ENCODE measurements around the gene NWD2.

Gene NWD2

DNA sequence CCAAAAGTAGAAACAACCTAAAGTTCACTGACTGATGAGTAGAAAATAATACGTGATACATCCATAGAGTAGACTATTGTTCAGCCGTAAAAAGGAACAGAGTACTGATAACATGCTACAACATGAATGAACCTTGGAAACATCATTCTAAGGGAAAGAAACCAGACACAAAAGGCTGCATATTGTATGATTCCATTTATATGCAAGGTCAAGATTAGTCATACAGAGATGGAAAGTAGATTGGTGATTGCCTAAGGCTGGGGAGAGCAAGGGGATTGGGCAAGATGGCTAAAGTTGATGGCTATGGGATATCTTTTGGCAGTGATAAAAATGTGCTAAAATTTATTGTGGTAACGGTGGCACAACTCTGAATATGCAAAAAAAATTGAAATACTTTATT, 232.6 kb downstream of the NWD2 start:
- Histone ChIP-seq H3K9me3 (ENCODE audit: control insufficient read depth, insufficient read depth, low read length) (no peaks in the 10 kb centered on the region), H3K4me1 (ENCODE audit: control insufficient read depth, insufficient read depth, low read length) (no peaks in the 10 kb centered on the region), H3K36me3 (ENCODE audit: control insufficient read depth, insufficient read depth, low read length) (no peaks in the 10 kb centered on the region), H3K27ac (ENCODE audit: low read length) (no peak overlapping the region), H3K27me3 (ENCODE audit: control insufficient read depth, insufficient read depth, low read length) (no peaks in the 10 kb centered on the region), H3K4me3 (ENCODE audit: low read length) (no peak overlapping the region)
- WGBS (ENCODE audit: insufficient coverage, insufficient read length), result no CpG with 5 or more reads among the region's 3 CpGs
- DNase-seq (ENCODE audit: low read depth, low spot score), result no peak

DNA sequence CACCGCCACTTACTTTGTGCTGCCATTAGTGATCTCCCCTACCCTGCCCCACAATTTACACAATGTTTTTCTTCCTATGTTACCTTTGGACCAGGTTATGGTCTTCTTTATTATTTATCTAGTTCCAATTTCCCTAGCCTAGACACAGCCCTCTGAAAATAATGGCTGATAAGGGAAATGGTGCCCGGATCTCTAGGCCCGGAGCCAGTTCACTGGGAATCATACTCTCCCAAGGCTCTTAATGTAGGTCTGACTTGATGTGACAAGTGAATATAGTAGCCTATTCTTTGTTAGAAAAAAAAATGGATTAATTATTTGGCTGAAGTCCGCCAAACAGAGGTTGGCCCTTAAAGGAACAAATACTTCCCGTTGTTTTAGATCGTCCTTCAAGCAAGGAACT, 233.6 kb downstream of the NWD2 start:
- Histone ChIP-seq H3K4me1 (ENCODE audit: control insufficient read depth, insufficient read depth, low read length) (no peaks in the 10 kb centered on the region), H3K9me3 (ENCODE audit: control insufficient read depth, insufficient read depth, low read length) (no peaks in the 10 kb centered on the region), H3K27ac (ENCODE audit: low read length) (no peak overlapping the region), H3K27me3 (ENCODE audit: control insufficient read depth, insufficient read depth, low read length) (no peaks in the 10 kb centered on the region), H3K4me3 (ENCODE audit: low read length) (no peak overlapping the region), H3K36me3 (ENCODE audit: control insufficient read depth, insufficient read depth, low read length) (no peaks in the 10 kb centered on the region)
- DNase-seq (ENCODE audit: low read depth, low spot score), result no peak
- no CpG with 5 or more reads among the region's 6 CpGs for WGBS (ENCODE audit: insufficient coverage, insufficient read length)

DNA sequence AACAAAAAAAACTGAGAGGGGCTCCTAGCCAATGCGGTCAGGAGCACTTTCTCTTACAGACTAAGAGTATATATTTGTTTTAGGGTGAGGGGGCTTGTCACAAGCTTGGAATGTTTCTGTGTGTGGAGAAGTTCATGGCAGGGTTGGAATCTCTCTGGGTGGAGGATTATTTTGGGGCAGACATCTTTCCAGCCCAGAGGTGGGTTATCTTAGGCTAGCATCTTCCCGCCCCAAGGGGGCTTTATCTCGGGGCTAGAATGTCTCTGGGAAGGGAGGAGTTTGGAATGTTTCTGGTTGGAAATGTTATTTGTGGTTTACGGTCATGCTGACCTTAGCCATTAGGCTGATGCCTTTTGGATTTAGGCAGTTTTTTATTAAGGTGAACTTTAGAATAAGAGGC, 236.0 kb downstream of the NWD2 start:
- Histone ChIP-seq H3K36me3 (ENCODE audit: control insufficient read depth, insufficient read depth, low read length) (no peaks in the 10 kb centered on the region), H3K4me3 (ENCODE audit: low read length) (no peak overlapping the region), H3K27me3 (ENCODE audit: control insufficient read depth, insufficient read depth, low read length) (no peaks in the 10 kb centered on the region), H3K9me3 (ENCODE audit: control insufficient read depth, insufficient read depth, low read length) (no peaks in the 10 kb centered on the region), H3K4me1 (ENCODE audit: control insufficient read depth, insufficient read depth, low read length) (no peaks in the 10 kb centered on the region), H3K27ac (ENCODE audit: low read length) (no peak overlapping the region)
- no CpG with 5 or more reads among the region's 4 CpGs for WGBS (ENCODE audit: insufficient coverage, insufficient read length)
- no peak for DNase-seq (ENCODE audit: low read depth, low spot score)

DNA sequence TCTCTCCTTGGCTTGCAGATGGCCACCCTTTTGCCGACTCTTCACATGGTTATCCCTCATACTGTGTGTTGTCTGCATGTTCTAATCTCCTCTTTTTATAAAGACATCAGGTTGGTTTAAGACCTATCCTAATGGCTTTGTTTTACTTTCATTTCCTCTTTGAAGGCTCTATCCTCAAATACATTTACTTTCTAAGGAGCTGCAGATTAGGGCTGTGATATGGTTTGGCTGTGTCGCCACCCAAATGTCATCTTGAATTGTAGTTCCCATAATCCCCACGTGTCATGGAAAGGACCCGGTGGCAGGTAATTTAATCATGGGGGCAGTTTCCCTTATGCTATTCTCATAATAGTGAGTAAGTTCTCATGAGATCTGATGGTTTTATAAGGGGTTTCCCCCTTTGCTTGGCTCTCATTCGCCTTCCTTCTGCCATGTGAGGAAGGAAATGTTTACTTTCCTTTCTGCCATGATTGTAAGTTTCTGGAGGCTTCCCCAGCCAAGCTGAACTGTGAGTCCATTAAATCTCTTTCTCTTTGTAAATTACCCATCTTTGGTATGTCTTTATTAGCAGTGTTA, 237.1 kb downstream of the NWD2 start:
- no peaks in the 10 kb centered on the region for H3K9me3 ChIP-seq (ENCODE audit: control insufficient read depth, insufficient read depth, low read length)
- no peak for DNase-seq (ENCODE audit: low read depth, low spot score)
- H3K27ac ChIP-seq (ENCODE audit: low read length), result no peak overlapping the region
- no peaks in the 10 kb centered on the region for H3K36me3 ChIP-seq (ENCODE audit: control insufficient read depth, insufficient read depth, low read length)
- no peaks in the 10 kb centered on the region for H3K4me1 ChIP-seq (ENCODE audit: control insufficient read depth, insufficient read depth, low read length)
- WGBS (ENCODE audit: insufficient coverage, insufficient read length), result no CpG with 5 or more reads among the region's 5 CpGs
- H3K4me3 ChIP-seq (ENCODE audit: low read length), result no peak overlapping the region
- H3K27me3 ChIP-seq (ENCODE audit: control insufficient read depth, insufficient read depth, low read length), result no peaks in the 10 kb centered on the region

DNA sequence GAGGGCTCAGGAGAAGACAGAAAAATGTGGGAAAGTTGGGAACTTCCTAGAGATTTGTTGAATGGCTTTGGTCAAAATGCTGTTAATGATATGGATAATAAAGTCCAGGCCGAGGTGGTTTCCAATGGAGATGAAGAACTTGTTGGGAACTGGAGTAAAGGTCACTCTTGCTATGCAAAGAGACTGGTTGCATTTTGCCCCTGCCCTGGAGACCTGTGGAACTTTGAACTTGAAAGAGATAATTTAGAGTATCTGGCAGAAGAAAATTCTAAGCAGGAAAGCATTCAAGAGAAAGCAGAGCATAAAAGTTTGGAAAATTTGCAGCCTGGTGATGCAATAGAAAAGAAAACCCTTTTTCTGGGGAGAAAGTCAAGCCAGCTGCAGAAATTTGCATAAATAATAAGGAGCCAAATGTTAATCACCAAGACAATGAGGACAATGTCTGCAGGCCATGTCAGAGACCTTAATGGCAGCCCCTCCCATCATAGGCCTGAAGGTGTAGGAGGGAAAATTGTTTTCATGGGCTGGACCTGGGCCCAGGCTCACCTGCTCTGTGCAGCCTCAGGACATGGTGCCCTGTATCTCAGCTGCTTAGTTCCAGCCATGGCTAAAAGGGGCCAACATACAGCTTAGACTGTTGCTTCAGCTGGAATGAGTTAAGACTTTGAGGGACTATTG, 237.8 kb downstream of the NWD2 start:
- no peaks in the 10 kb centered on the region for H3K36me3 ChIP-seq (ENCODE audit: control insufficient read depth, insufficient read depth, low read length)
- no peaks in the 10 kb centered on the region for H3K27me3 ChIP-seq (ENCODE audit: control insufficient read depth, insufficient read depth, low read length)
- H3K4me1 ChIP-seq (ENCODE audit: control insufficient read depth, insufficient read depth, low read length), result no peaks in the 10 kb centered on the region
- no peak overlapping the region for H3K27ac ChIP-seq (ENCODE audit: low read length)
- H3K4me3 ChIP-seq (ENCODE audit: low read length), result no peak overlapping the region
- no peaks in the 10 kb centered on the region for H3K9me3 ChIP-seq (ENCODE audit: control insufficient read depth, insufficient read depth, low read length)
- DNase-seq (ENCODE audit: low read depth, low spot score), result no peak
- WGBS (ENCODE audit: insufficient coverage, insufficient read length), result no CpG with 5 or more reads among the region's 1 CpG

DNA sequence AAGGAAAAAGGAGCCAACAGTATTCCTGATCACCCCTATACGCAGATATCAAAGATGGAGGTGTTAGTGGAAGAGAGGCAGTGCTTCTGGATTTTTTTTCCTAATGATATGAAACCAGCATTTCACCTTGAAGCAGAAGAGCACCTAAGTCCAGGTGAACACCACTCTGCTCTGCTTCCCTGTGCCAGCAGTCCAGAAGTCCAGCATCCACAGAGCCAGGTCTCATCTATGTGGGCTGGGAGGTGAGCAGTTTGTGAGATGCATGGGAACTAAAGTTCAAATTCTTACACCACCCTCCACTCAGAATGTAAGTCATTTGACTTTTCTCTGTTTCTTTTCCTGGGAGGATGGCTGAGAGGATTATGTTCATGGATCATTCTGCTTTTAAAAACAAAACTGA, 239.1 kb downstream of the NWD2 start:
- Histone ChIP-seq H3K27me3 (ENCODE audit: control insufficient read depth, insufficient read depth, low read length) (no peaks in the 10 kb centered on the region), H3K4me3 (ENCODE audit: low read length) (no peak overlapping the region), H3K27ac (ENCODE audit: low read length) (no peak overlapping the region), H3K4me1 (ENCODE audit: control insufficient read depth, insufficient read depth, low read length) (no peaks in the 10 kb centered on the region), H3K36me3 (ENCODE audit: control insufficient read depth, insufficient read depth, low read length) (no peaks in the 10 kb centered on the region), H3K9me3 (ENCODE audit: control insufficient read depth, insufficient read depth, low read length) (no peaks in the 10 kb centered on the region)
- no CpG with 5 or more reads among the region's 1 CpG for WGBS (ENCODE audit: insufficient coverage, insufficient read length)
- no peak for DNase-seq (ENCODE audit: low read depth, low spot score)

DNA sequence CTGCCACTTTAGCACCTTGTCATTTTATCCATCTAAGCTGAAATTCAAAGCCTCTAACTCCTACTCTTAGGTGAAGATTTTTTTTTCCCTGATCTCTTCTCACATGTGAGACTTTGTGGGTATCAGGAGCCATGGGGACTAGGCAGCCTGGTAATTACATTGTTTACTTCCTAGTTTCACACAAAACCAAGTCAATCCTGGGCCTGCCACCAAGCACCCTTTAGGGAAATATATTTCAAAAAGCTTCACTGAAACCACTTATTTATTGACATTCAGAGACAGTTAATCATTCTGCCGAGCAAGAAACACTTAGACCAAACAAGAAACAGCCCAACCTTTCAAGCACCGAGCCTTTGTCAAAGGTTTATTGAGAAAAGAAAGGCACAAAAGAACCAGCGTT, 241.6 kb downstream of the NWD2 start:
- Histone ChIP-seq H3K27ac (ENCODE audit: low read length) (no peak overlapping the region), H3K9me3 (ENCODE audit: control insufficient read depth, insufficient read depth, low read length) (no peaks in the 10 kb centered on the region), H3K36me3 (ENCODE audit: control insufficient read depth, insufficient read depth, low read length) (no peaks in the 10 kb centered on the region), H3K4me1 (ENCODE audit: control insufficient read depth, insufficient read depth, low read length) (no peaks in the 10 kb centered on the region), H3K27me3 (ENCODE audit: control insufficient read depth, insufficient read depth, low read length) (no peaks in the 10 kb centered on the region), H3K4me3 (ENCODE audit: low read length) (no peak overlapping the region)
- no CpG with 5 or more reads among the region's 3 CpGs for WGBS (ENCODE audit: insufficient coverage, insufficient read length)
- DNase-seq (ENCODE audit: low read depth, low spot score), result no peak

DNA sequence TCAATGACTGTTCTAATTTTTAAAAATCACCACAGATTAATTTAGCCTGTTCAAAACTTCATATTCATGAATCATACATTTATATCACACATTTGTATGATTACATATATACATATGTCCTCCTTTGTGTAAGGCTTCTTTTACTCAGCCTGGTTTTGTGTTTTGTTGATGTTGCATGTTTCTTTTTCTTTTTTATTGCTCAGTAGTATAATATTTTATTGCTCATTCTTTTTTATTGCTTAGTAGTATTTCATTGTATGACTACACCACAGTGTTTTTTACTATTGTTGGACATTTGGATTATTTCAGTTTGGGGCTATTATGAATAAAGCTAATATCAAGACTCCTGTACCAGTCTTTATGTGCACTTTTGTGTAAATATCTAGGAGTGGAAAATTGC, 243.1 kb downstream of the NWD2 start:
- no peaks in the 10 kb centered on the region for H3K9me3 ChIP-seq (ENCODE audit: control insufficient read depth, insufficient read depth, low read length)
- no peaks in the 10 kb centered on the region for H3K27me3 ChIP-seq (ENCODE audit: control insufficient read depth, insufficient read depth, low read length)
- DNase-seq (ENCODE audit: low read depth, low spot score), result no peak
- no peak overlapping the region for H3K27ac ChIP-seq (ENCODE audit: low read length)
- no peaks in the 10 kb centered on the region for H3K36me3 ChIP-seq (ENCODE audit: control insufficient read depth, insufficient read depth, low read length)
- H3K4me3 ChIP-seq (ENCODE audit: low read length), result no peak overlapping the region
- H3K4me1 ChIP-seq (ENCODE audit: control insufficient read depth, insufficient read depth, low read length), result no peaks in the 10 kb centered on the region

DNA sequence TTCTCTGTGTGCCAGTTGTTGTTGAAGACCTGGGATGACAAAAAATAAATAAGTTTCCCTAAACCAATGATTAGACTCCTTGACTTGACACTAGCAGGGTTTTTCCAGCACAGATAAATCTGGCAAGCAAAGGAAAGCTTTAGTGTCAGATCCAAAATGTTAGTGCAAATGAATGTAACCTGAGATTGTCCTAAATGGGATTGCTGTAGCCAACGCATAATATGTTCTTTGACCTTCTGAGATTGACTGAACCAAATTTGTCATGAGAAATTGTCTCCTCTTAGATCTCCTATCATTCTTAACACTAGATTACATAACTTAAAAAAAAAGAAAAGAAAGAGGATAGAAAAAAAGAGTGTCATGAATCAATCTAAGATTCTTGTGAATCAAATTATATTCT, 245.2 kb downstream of the NWD2 start:
- Histone ChIP-seq H3K36me3 (ENCODE audit: control insufficient read depth, insufficient read depth, low read length) (no peaks in the 10 kb centered on the region), H3K4me3 (ENCODE audit: low read length) (no peak overlapping the region), H3K27me3 (ENCODE audit: control insufficient read depth, insufficient read depth, low read length) (no peaks in the 10 kb centered on the region), H3K9me3 (ENCODE audit: control insufficient read depth, insufficient read depth, low read length) (no peaks in the 10 kb centered on the region), H3K27ac (ENCODE audit: low read length) (no peak overlapping the region), H3K4me1 (ENCODE audit: control insufficient read depth, insufficient read depth, low read length) (no peaks in the 10 kb centered on the region)
- no peak for DNase-seq (ENCODE audit: low read depth, low spot score)
- WGBS (ENCODE audit: insufficient coverage, insufficient read length), result no CpG with 5 or more reads among the region's 1 CpG

DNA sequence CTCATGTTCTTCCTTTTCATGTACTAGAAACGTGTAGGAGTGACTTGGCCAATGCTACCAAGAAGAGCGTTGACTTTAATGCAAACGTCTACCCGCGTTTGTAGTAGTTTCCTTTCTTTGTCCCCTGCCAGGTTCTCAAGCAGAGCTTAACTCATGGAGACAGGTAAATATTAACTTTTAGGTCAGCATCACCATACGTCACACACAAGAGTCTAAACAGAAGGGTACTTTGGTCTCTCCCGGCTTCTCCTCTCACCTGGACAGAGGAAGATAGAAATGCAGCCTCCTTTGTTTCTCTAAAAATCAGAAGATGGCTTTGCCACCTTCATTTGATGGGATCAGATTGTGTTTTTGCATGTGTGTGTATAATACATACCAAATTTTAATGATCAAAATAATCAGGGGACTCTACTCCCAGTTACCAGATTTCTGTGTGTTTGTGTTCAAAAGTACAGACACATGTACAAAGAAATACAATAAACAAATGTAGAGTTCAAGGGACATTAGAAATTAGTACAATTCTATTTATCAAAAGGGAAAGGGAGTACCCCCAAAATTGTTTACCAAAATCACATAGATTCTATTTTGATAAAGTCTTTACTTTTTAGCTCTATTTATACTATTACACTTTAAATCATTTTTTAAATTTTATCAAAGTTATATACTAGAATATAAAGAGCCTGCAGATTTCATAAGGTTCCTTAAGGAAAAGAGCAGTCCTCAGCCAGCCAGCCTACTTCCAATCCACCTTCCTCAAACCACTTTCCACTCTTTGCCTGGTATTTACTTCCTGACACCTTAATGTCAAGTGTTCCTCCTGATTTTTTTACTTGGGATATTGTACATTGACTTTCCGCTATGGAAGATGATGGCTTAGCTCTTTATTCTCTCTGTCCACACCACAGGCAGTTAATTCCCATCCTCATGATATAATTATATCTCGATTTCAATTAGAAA, 246.1 kb downstream of the NWD2 start:
- Histone ChIP-seq H3K9me3 (ENCODE audit: control insufficient read depth, insufficient read depth, low read length) (no peaks in the 10 kb centered on the region), H3K4me3 (ENCODE audit: low read length) (no peak overlapping the region), H3K27ac (ENCODE audit: low read length) (no peak overlapping the region), H3K36me3 (ENCODE audit: control insufficient read depth, insufficient read depth, low read length) (no peaks in the 10 kb centered on the region), H3K27me3 (ENCODE audit: control insufficient read depth, insufficient read depth, low read length) (no peaks in the 10 kb centered on the region), H3K4me1 (ENCODE audit: control insufficient read depth, insufficient read depth, low read length) (no peaks in the 10 kb centered on the region)
- WGBS (ENCODE audit: insufficient coverage, insufficient read length), result 100% methylated on average over 1 of the region's 9 CpGs
- no peak for DNase-seq (ENCODE audit: low read depth, low spot score)

Data from iPS DF 6.9 (cell line).